T-cell (primary cell): Measurements from ENCODE around the gene CYFIP2. TPM values are rescaled to one million over a fixed set of nuclear protein-coding genes. Genes with fewer than 3 reads are reported as not detected.

Experiments used
- ATAC-seq, 4 experiments: fragments of 200-7000 bp in 3 of 4; fragments of 150-1000 bp in 1 of 4; cut with Tn5 transposase; replicated peaks in 1 of 4; 1 replicate in 3 of 4; 2 replicates in 1 of 4; pipeline ENCODE4 v1.10.0; 2021; ENCODE audit warnings: moderate library complexity in 3 of 4, mild to moderate bottlenecking in 2 of 4, moderate number of reproducible peaks in 1 of 4
- CTCF ChIA-PET, 2 donors: fragments of 300-600 bp; sonication (Branson Sonifier 250); formaldehyde crosslinking; loops; one replicate each; lab custom pipeline; 2022; ENCODE audit warnings: antibody characterized with exemption in 2 of 2; lab: Charles Lee
- POLR2A ChIA-PET, 2 donors: fragments of 300-600 bp; sonication (Branson Sonifier 250); formaldehyde crosslinking; loops; one replicate each; lab custom pipeline; 2022; ENCODE audit warnings: antibody characterized with exemption in 2 of 2; lab: Charles Lee
- DNase-seq, 35 experiments: peaks; one replicate each; pipeline versions ENCODE4 v3.0.0 to v3.0.0-alpha.2; 2013 to 2023
- H3K27ac ChIP-seq: one replicate; pipeline ENCODE4 v1.5.1; 2013; ENCODE audit warnings: low read length
- H3K27me3 ChIP-seq, 2 experiments: replicated peaks in 1 of 2; 1 replicate in 1 of 2; 2 replicates in 1 of 2; pipeline versions ENCODE4 v1.6.1 to v1.7.0; 2013; ENCODE audit warnings: low read length in 1 of 2, mixed read lengths in 1 of 2; ENCODE audit not compliant: control insufficient read depth in 2 of 2, insufficient read depth in 2 of 2; ENCODE audit errors: extremely low read depth in 1 of 2
- H3K36me3 ChIP-seq, 2 donors: 1 replicate in 1 of 2; 2 replicates in 1 of 2; pipeline versions ENCODE4 v1.6.1 to v1.7.0; 2013; ENCODE audit warnings: low read length in 1 of 2; ENCODE audit not compliant: control insufficient read depth in 2 of 2, insufficient read depth in 1 of 2; ENCODE audit errors: extremely low read depth in 1 of 2
- H3K4me1 ChIP-seq, 2 experiments: 1 replicate in 1 of 2; 2 replicates in 1 of 2; pipeline versions ENCODE4 v1.6.1 to v1.7.0; 2013; ENCODE audit warnings: low read length in 2 of 2, mixed read lengths in 1 of 2; ENCODE audit not compliant: insufficient read depth in 2 of 2, control insufficient read depth in 1 of 2; ENCODE audit errors: extremely low read depth in 1 of 2
- H3K4me3 ChIP-seq, 2 donors: 1 replicate in 1 of 2; 2 replicates in 1 of 2; pipeline versions ENCODE4 v1.5.1 to v1.7.0; 2013; ENCODE audit warnings: mild to moderate bottlenecking in 2 of 2, low read length in 1 of 2, moderate library complexity in 1 of 2; ENCODE audit not compliant: control insufficient read depth in 1 of 2; ENCODE audit errors: extremely low read depth in 1 of 2
- H3K9me3 ChIP-seq: 2 replicates; pipeline ENCODE4 v1.7.0; 2013
- H3K27ac Mint-ChIP-seq, 2 donors: one replicate each; pipeline ENCODE4 v1.8.0; 2020 to 2021; ENCODE audit warnings: mild to moderate bottlenecking in 2 of 2, mixed read lengths in 2 of 2
- H3K27me3 Mint-ChIP-seq, 2 donors: one replicate each; pipeline ENCODE4 v1.8.0; 2021 to 2022; ENCODE audit warnings: mixed read lengths in 2 of 2
- H3K36me3 Mint-ChIP-seq: one replicate; pipeline ENCODE4 v1.8.0; 2021; ENCODE audit warnings: mixed read lengths
- H3K4me1 Mint-ChIP-seq, 3 donors: one replicate each; pipeline ENCODE4 v1.8.0; 2020 to 2022; ENCODE audit warnings: mixed read lengths in 3 of 3, mild to moderate bottlenecking in 1 of 3
- H3K4me3 Mint-ChIP-seq, 3 donors: one replicate each; pipeline ENCODE4 v1.8.0; 2020 to 2022; ENCODE audit warnings: mild to moderate bottlenecking in 3 of 3, mixed read lengths in 3 of 3, moderate library complexity in 3 of 3
- H3K9me3 Mint-ChIP-seq, 3 donors: one replicate each; pipeline ENCODE4 v1.8.0; 2020 to 2022; ENCODE audit warnings: mixed read lengths in 3 of 3
- whole genome bisulfite sequencing: methylation state at CpG from one replicate; pipeline ENCODE4 v1.1.5; 2013; ENCODE audit warnings: missing lambda C conversion rate; ENCODE audit not compliant: insufficient coverage; 5-methylcytosine and 5-hydroxymethylcytosine counted together
- total RNA-seq, 35 experiments: library from RNA in 6 of 35; stranded (reverse) in 6 of 35; fragments of 120-200 nt in 1 of 35; gene quantifications; one replicate each; pipeline versions ENCODE4 v1.2.1 to v1.2.4 and lab custom pipeline; 2013 to 2026

The CYFIP2 gene
- total RNA-seq, 5 donors from 2014 or later (not counting 1 experiment from before 2014, with no cell fraction given), result 362 to 497 (median 398) TPM

GRCh38 chr5:157300564-157300963 lies 34.6 kb downstream of the CYFIP2 start:
- peaks cover 67% of the 10 kb centered on the region for H3K36me3 Mint-ChIP-seq
- no peaks in the 10 kb centered on the region for H3K9me3 Mint-ChIP-seq
- Histone ChIP-seq H3K27me3 (no peaks in the 10 kb centered on the region), H3K9me3 (no peaks in the 10 kb centered on the region), H3K27ac (no peak overlapping the region), H3K4me1 (peaks cover 12 to 27% of the 10 kb centered on the region in 2 experiments), H3K36me3 (peaks cover 33 to 89% of the 10 kb centered on the region in 2 donors), H3K4me3 (no peak overlapping the region)
- H3K4me3 Mint-ChIP-seq, result no peak overlapping the region
- CTCF ChIA-PET, result interaction anchor here (0.7 to 1.0 kb wide), 3 partner anchors 23 to 158 kb away, joined by 3 to 6 read pairs (median 3); partner anchors contain the start of gene MED7 (in 1 of the 2)
- peaks cover 46 to 54% (median 50%) of the 10 kb centered on the region in 3 donors for H3K4me1 Mint-ChIP-seq
- POLR2A ChIA-PET, result no interaction called here
- no peak for DNase-seq
- no peak for ATAC-seq
- H3K27ac Mint-ChIP-seq, result peak overlapping the region; percentile 91 to 96
- no peaks in the 10 kb centered on the region for H3K27me3 Mint-ChIP-seq
- 96% methylated on average over 9 of the region's 10 CpGs for WGBS

GRCh38 chr5:157301066-157301465 lies 35.1 kb downstream of the CYFIP2 start:
- DNase-seq (no peak), ATAC-seq (no peak)
- H3K27ac Mint-ChIP-seq, result peak overlapping the region; percentile 91 to 96
- H3K9me3 Mint-ChIP-seq, result no peaks in the 10 kb centered on the region
- H3K4me3 Mint-ChIP-seq, result no peak overlapping the region
- Histone ChIP-seq H3K4me3 (no peak overlapping the region), H3K27ac (peak overlapping the region; percentile 42), H3K36me3 (peaks cover 33 to 89% of the 10 kb centered on the region in 2 donors), H3K27me3 (no peaks in the 10 kb centered on the region), H3K4me1 (peaks cover 17 to 30% of the 10 kb centered on the region in 2 experiments), H3K9me3 (no peaks in the 10 kb centered on the region)
- CTCF ChIA-PET, result interaction anchor here in 1 of 2 donors (0.8 to 1.0 kb wide), 2 partner anchors 27 to 158 kb away, joined by 3 read pairs; partner anchors contain the start of gene MED7
- POLR2A ChIA-PET, result no interaction called here
- no peaks in the 10 kb centered on the region for H3K27me3 Mint-ChIP-seq
- H3K36me3 Mint-ChIP-seq, result peaks cover 68% of the 10 kb centered on the region
- peaks cover 48 to 55% (median 51%) of the 10 kb centered on the region in 3 donors for H3K4me1 Mint-ChIP-seq

GRCh38 chr5:157303023-157303422 lies 37.1 kb downstream of the CYFIP2 start:
- CTCF ChIA-PET, result interaction anchor here (0.6 to 1.9 kb wide), 10 partner anchors 8 to 161 kb away, joined by 3 to 11 read pairs (median 5); partner anchors contain the start of genes ITK (in 1 of the 2) and MED7 (in 1 of the 2)
- H3K4me3 Mint-ChIP-seq, result no peak overlapping the region
- Histone ChIP-seq H3K9me3 (no peaks in the 10 kb centered on the region), H3K4me1 (peaks cover 32 to 48% of the 10 kb centered on the region in 2 experiments), H3K27ac (peak overlapping the region; percentile 66), H3K4me3 (no peak overlapping the region), H3K36me3 (peaks cover 24 to 86% of the 10 kb centered on the region in 2 donors), H3K27me3 (no peaks in the 10 kb centered on the region)
- 88% methylated on average over 1 of the region's 5 CpGs for WGBS
- peak overlapping the region; percentile 96 for H3K27ac Mint-ChIP-seq
- peaks cover 67% of the 10 kb centered on the region for H3K36me3 Mint-ChIP-seq
- no peaks in the 10 kb centered on the region for H3K9me3 Mint-ChIP-seq
- no peaks in the 10 kb centered on the region for H3K27me3 Mint-ChIP-seq
- ATAC-seq (no peak), DNase-seq (no peak)
- POLR2A ChIA-PET, result interaction anchor here in 1 of 2 donors (1.1 kb wide), 1 partner anchor 10 kb away, joined by 3 read pairs; no protein-coding TSS in a partner anchor
- H3K4me1 Mint-ChIP-seq, result peaks cover 61 to 64% (median 63%) of the 10 kb centered on the region in 3 donors

- Histone ChIP-seq H3K4me1 (peaks cover 39 to 56% of the 10 kb centered on the region in 2 experiments), H3K9me3 (no peaks in the 10 kb centered on the region), H3K4me3 (peak overlapping the region; percentile 16 to 45), H3K27ac (peak overlapping the region; percentile 66), H3K36me3 (peaks cover 25 to 88% of the 10 kb centered on the region in 2 donors), H3K27me3 (no peaks in the 10 kb centered on the region)
- ATAC-seq, result peak; percentile 77 to 85 (median 80)
- Mint-ChIP-seq H3K9me3 (no peaks in the 10 kb centered on the region), H3K36me3 (peaks cover 66% of the 10 kb centered on the region), H3K27me3 (no peaks in the 10 kb centered on the region), H3K27ac (peak overlapping the region; percentile 96), H3K4me1 (peaks cover 67 to 71% (median 67%) of the 10 kb centered on the region in 3 donors), H3K4me3 (peak overlapping the region; percentile 64 to 78 (median 73))
- DNase-seq, result peak; percentile 32 to 78 (median 63)
- 86% methylated on average over 6 of the region's 8 CpGs for WGBS
- POLR2A ChIA-PET, result interaction anchor here (0.6 to 1.1 kb wide), 3 partner anchors 9 to 161 kb away, joined by 3 to 4 read pairs (median 3); partner anchors contain the start of gene MED7 (in 1 of the 2)
- CTCF ChIA-PET, result interaction anchor here (0.6 to 1.9 kb wide), 28 partner anchors 9 to 195 kb away, joined by 3 to 12 read pairs (median 4); partner anchors contain the start of genes ITK (in 1 of the 2) and MED7 (in 1 of the 2)
Observed at GRCh38 chr5:157303667-157304327, 37.9 kb downstream of the CYFIP2 start.

- Histone ChIP-seq H3K36me3 (peaks cover 12 to 91% of the 10 kb centered on the region in 2 donors), H3K9me3 (no peaks in the 10 kb centered on the region), H3K27me3 (no peaks in the 10 kb centered on the region), H3K4me1 (peaks cover 41 to 77% of the 10 kb centered on the region in 2 experiments), H3K27ac (peak overlapping the region; percentile 66), H3K4me3 (no peak overlapping the region)
- Mint-ChIP-seq H3K27me3 (no peaks in the 10 kb centered on the region), H3K4me1 (peaks cover 73 to 83% (median 76%) of the 10 kb centered on the region in 3 donors), H3K9me3 (no peaks in the 10 kb centered on the region), H3K4me3 (peak overlapping the region; percentile 64 to 78 (median 72)), H3K27ac (peak overlapping the region; percentile 96), H3K36me3 (peaks cover 68% of the 10 kb centered on the region)
- WGBS, result no CpG with 5 or more reads among the region's 4 CpGs
- ATAC-seq (no peak), DNase-seq (no peak)
- ChIA-PET CTCF (interaction anchor here (1.1 to 1.2 kb wide), 2 partner anchors 53 to 169 kb away, joined by 3 to 5 read pairs; no protein-coding TSS in a partner anchor), POLR2A (no interaction called here)
Observed at GRCh38 chr5:157306081-157306480, 40.2 kb downstream of the CYFIP2 start.
